A673 (cell line): ENCODE results near the gene JAG2.

Experiments used
- CTCF ChIP-seq: fragments of 300-800, 200-600 bp; sonication (generic); conservative IDR thresholded peaks from 2 replicates; pipeline ENCODE4 v1.5.1; 2017; ENCODE audit warnings: low read depth, mild to moderate bottlenecking, antibody characterized with exemption, low read length, moderate library complexity, mixed read lengths
- EZH2 ChIP-seq: fragments of 200-600 bp; sonication (generic); IDR thresholded peaks from 2 replicates; pipeline ENCODE4 v1.6.1; 2017; ENCODE audit warnings: borderline replicate concordance, low read depth, mild to moderate bottlenecking, mixed read lengths, antibody characterized with exemption, low read length; ENCODE audit not compliant: poor library complexity, severe bottlenecking

- no peak for TF ChIP-seq CTCF
- no peak for TF ChIP-seq EZH2
Measured at GRCh38 chr14:105108516-105108864, 60.1 kb downstream of the JAG2 start.
